SH-SY5Y (cell line): Measurements from ENCODE around the gene BCR.

ENCODE experiments used
- GATA2 ChIP-seq: IDR thresholded peaks from 2 replicates; pipeline ENCODE4 v1.6.1; 2011; ENCODE audit warnings: mild to moderate bottlenecking, low read depth, low read length
- GATA3 ChIP-seq: IDR thresholded peaks from 2 replicates; pipeline ENCODE4 v1.6.1; 2011; ENCODE audit warnings: low read depth, mild to moderate bottlenecking, low read length, moderate library complexity

Gene BCR

GRCh38 chr22:23288301-23289129 lies 108.2 kb downstream of the BCR start:
- TF ChIP-seq GATA2 = no peak
- TF ChIP-seq GATA3 = no peak

- no peak for TF ChIP-seq GATA2
- no peak for TF ChIP-seq GATA3
These were observed 108.8 kb downstream of the BCR start for GRCh38 chr22:23289130-23289503.

- TF ChIP-seq GATA3 (no peak), GATA2 (no peak)
These were observed 109.8 kb downstream of the BCR start for GRCh38 chr22:23289851-23290724.

- TF ChIP-seq GATA3 (no peak), GATA2 (no peak)
These were observed 111.6 kb downstream of the BCR start for GRCh38 chr22:23291806-23292452.

- TF ChIP-seq GATA2 (no peak), GATA3 (no peak)
These were observed 112.4 kb downstream of the BCR start for GRCh38 chr22:23292453-23293350.

- TF ChIP-seq GATA3 (no peak), GATA2 (no peak)
These were observed 113.4 kb downstream of the BCR start for GRCh38 chr22:23293720-23294119.

GRCh38 chr22:23294221-23294620 lies 113.9 kb downstream of the BCR start:
- TF ChIP-seq GATA2 = no peak
- no peak for TF ChIP-seq GATA3

GRCh38 chr22:23300476-23300875 lies 120.2 kb downstream of the BCR start:
- no peak for TF ChIP-seq GATA2
- no peak for TF ChIP-seq GATA3

GRCh38 chr22:23301591-23301990 lies 121.3 kb downstream of the BCR start:
- TF ChIP-seq GATA3 (no peak), GATA2 (no peak)

- TF ChIP-seq GATA2 = no peak
- TF ChIP-seq GATA3 = no peak
These were observed 122.1 kb downstream of the BCR start for GRCh38 chr22:23302171-23303002.

- TF ChIP-seq GATA2 = no peak
- no peak for TF ChIP-seq GATA3
These were observed 125.1 kb downstream of the BCR start for GRCh38 chr22:23305321-23305910.

- TF ChIP-seq GATA2 (no peak), GATA3 (no peak)
These were observed 125.6 kb downstream of the BCR start for GRCh38 chr22:23305922-23306374.

GRCh38 chr22:23306438-23306921 lies 126.2 kb downstream of the BCR start:
- no peak for TF ChIP-seq GATA3
- no peak for TF ChIP-seq GATA2
